ENCODE results near the gene ADORA2B. TPM values are rescaled to one million over a fixed set of nuclear protein-coding genes. Genes with fewer than 3 reads are reported as not detected.
"Not testable (repeated sequence)": the region's sequence is repeated elsewhere in the genome, so short reads cannot be mapped to it uniquely, and the experiment has no call there.

Gene ADORA2B
- total RNA-seq, 1 donor = 50.5 TPM

GRCh38 chr17:15909481-15909991 lies 35.4 kb upstream of the ADORA2B start:
- H3K4me3 ChIP-seq (ENCODE audit: low read depth, low read length) = no peak overlapping the region
- TF ChIP-seq, protein P1, sequence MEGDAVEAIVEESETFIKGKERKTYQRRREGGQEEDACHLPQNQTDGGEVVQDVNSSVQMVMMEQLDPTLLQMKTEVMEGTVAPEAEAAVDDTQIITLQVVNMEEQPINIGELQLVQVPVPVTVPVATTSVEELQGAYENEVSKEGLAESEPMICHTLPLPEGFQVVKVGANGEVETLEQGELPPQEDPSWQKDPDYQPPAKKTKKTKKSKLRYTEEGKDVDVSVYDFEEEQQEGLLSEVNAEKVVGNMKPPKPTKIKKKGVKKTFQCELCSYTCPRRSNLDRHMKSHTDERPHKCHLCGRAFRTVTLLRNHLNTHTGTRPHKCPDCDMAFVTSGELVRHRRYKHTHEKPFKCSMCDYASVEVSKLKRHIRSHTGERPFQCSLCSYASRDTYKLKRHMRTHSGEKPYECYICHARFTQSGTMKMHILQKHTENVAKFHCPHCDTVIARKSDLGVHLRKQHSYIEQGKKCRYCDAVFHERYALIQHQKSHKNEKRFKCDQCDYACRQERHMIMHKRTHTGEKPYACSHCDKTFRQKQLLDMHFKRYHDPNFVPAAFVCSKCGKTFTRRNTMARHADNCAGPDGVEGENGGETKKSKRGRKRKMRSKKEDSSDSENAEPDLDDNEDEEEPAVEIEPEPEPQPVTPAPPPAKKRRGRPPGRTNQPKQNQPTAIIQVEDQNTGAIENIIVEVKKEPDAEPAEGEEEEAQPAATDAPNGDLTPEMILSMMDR (IDR thresholded peaks at IDR 0.05; ENCODE audit: insufficient read depth, low read depth, low read length) = no peak
- DNase-seq (ENCODE audit: low read depth) = peak; percentile 41

DNA sequence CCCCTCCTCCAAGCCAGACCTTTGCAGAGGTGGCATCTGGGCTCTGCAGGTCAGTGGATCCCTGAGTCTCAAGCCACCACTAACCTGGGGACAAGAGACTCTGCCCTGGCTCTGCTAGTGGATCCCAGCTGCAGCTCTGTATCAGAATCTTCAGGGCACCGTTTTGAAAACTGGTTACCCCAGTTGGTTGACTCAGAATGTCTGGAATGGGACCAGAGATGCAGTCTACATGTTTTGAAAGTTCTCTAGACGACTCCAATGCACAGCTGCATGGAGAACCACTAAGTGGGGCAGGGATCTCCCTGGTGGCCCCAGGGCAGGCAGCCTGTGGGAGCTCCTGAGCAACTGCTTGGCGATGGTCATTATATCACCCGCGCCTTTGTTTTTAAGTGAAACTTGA lies 34.1 kb upstream of the ADORA2B start:
- H3K4me3 ChIP-seq (ENCODE audit: low read depth, low read length) = no peak overlapping the region
- no peak for DNase-seq (ENCODE audit: low read depth)
- TF ChIP-seq, protein P1 (IDR thresholded peaks at IDR 0.05; ENCODE audit: insufficient read depth, low read depth, low read length) = no peak

DNA sequence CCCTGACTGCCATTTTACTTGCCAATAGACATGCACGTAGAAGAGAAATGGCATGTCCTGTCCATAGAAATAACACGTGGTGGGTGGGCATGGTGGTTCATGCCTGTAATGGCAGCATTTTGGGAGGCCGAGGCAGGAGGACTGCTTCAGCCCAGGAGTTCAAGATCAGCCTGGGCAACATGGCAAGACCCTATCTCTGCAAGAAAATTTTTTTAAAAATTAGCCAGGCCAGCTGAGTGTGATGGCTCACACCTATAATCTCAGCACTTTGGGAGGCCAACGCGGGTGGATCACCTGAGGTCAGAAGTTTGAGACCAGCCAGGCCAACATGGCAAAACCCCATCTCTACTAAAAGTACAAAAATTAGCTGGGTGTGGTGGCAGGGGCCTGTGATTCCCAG lies 33.2 kb upstream of the ADORA2B start:
- H3K4me3 ChIP-seq (ENCODE audit: low read depth, low read length); DNase-seq (ENCODE audit: low read depth): not testable (repeated sequence)

- no peak for DNase-seq (ENCODE audit: low read depth)
- no peak overlapping the region for H3K4me3 ChIP-seq (ENCODE audit: low read depth, low read length)
- TF ChIP-seq, protein P1 (IDR thresholded peaks at IDR 0.05; ENCODE audit: insufficient read depth, low read depth, low read length) = no peak
These were observed 32.4 kb upstream of the ADORA2B start for GRCh38 chr17:15912416-15912955.

DNA sequence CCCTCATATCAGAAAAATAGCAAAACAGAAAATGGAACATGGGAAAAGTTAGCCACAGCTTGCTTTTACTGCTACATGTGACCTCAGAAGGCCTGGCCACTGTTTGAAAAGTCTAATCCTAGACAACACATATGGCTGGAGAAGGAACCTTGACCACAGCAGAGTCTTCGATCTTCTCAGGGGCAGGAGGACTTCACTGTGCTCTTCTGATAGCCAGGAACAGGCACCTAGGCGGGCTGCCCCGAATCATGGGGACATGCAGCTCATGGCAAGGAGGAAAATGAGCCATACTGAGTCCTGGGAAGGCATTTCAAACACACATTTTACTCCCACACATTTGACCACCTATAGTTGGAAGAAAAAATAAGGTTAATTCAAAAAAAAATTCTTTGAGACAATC lies 31.1 kb upstream of the ADORA2B start:
- no peak overlapping the region for H3K4me3 ChIP-seq (ENCODE audit: low read depth, low read length)
- peak; percentile 68 for DNase-seq (ENCODE audit: low read depth)
- TF ChIP-seq, protein P1 (IDR thresholded peaks at IDR 0.05; ENCODE audit: insufficient read depth, low read depth, low read length) = no peak

DNA sequence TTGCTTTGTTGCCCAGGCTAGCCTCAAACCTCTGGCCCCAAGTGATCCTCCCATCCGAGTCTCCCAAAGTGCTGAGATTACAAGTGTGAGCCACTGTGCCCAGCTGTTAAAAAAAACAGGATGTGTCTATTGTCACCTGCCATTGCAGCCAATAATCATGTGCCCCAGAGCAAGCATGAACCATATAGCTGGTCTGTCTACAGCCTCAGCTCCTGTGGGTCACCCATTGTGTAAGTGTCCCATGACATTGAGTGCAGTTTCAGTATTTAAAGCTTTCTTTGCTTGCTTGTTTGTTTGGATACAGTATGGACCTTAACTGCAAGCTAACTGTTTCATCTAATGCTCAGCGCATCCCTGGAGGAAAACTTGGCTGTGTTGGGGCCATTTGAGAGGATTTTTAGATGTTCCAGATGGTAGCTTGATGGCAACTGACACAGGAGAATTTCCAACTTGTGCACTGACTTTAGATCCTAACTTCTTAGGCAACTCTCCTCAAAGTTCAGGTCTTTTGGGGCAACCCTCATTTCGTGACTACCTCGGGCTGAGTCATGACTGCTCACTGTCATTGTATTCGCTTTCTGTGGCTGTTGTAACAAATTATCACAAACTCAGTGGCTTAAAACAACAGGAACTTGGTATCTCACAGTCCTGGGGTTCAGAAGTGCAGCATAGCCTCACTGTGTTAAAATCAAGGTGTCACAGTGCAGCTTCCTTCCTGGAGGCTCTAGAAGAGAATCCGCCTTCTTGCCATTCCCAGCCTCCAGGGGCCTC lies 30.3 kb upstream of the ADORA2B start:
- H3K4me3 ChIP-seq (ENCODE audit: low read depth, low read length) = no peak overlapping the region
- TF ChIP-seq, protein P1 (IDR thresholded peaks at IDR 0.05; ENCODE audit: insufficient read depth, low read depth, low read length) = no peak
- peak; percentile 51 for DNase-seq (ENCODE audit: low read depth)

GRCh38 chr17:15915961-15916360 lies 29.0 kb upstream of the ADORA2B start:
- no peak for DNase-seq (ENCODE audit: low read depth)
- H3K4me3 ChIP-seq (ENCODE audit: low read depth, low read length) = no peak overlapping the region
- TF ChIP-seq, protein P1 (IDR thresholded peaks at IDR 0.05; ENCODE audit: insufficient read depth, low read depth, low read length) = no peak
